GM13976 (cell line): ENCODE results near the gene MGST1.
"Not testable (repeated sequence)": the region's sequence is repeated elsewhere in the genome, so short reads cannot be mapped to it uniquely, and the experiment has no call there.

Experiments used
- DNase-seq: peaks from one replicate; pipeline ENCODE4 v3.0.0; 2012; ENCODE audit warnings: low spot score
- CTCF ChIP-seq: IDR thresholded peaks from 2 replicates; pipeline ENCODE4 v1.5.1; 2012; ENCODE audit warnings: borderline replicate concordance, mild to moderate bottlenecking; ENCODE audit not compliant: insufficient read depth; ENCODE audit errors: extremely low read depth, missing control alignments, control extremely low read depth
- in situ Hi-C: fragments of 300-500 bp; cut with MboI; formaldehyde crosslinking; loops from one replicate; pipeline ENCODE4 v1.12.0; 2022; ENCODE audit warnings: low sequenced_read_pairs, mixed read lengths, inconsistent platforms; ENCODE audit not compliant: unreplicated experiment

The MGST1 gene

GRCh38 chr12:16361142-16361783 is 13.8 kb downstream of the MGST1 start:
- TF ChIP-seq CTCF, result no peak
- in situ Hi-C loops, result no loop called here

GRCh38 chr12:16362550-16362949 is 15.1 kb downstream of the MGST1 start:
- DNase-seq, result no peak
- in situ Hi-C loops, result no loop called here
- TF ChIP-seq CTCF, result no peak

More at GRCh38 chr12:16361142-16361783, 13.8 kb downstream of the MGST1 start:
- no peak for DNase-seq

DNA sequence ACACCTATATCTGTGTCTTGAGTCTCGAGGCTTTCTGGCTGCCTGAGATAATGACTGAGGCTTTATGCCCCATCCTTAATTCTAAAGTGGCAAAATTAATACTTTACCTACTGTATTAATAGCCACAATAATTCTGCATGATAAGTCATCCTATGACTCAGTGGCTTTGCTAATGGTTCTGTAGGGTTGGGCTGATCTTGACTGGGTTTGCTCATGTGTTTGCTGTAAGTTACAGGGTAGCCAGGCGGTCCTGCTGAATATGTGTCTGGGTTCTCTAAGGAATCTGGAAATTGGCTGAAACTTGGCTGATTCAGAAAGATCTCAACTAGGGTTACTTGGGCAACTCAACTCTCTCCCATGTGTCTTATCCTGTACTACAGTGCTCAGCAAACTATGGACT is 21.7 kb downstream of the MGST1 start:
- in situ Hi-C loops, result no loop called here
- DNase-seq, result no peak
- no peak for TF ChIP-seq CTCF

DNA sequence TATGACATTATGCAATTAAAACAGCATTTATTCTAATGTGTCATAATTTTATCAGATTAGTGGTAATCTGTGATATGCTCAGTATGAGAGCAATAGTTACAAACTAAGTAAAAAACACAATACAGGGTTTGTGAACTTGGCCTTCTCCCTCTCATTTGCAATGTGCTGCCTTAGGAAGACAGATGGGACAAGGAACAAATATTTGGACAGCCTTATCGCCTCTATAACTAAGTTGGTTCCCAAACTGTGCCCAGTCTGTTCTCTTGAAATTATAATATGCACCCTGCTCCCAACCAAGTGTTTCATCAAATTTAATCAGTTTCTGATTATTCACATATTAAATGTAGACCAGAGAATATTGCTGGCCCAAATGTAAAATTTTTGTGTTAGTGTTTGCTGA is 22.7 kb downstream of the MGST1 start:
- in situ Hi-C loops, result no loop called here
- no peak for DNase-seq
- no peak for TF ChIP-seq CTCF

GRCh38 chr12:16382652-16383312 is 35.3 kb downstream of the MGST1 start:
- in situ Hi-C loops, DNase-seq: not testable (repeated sequence)

DNA sequence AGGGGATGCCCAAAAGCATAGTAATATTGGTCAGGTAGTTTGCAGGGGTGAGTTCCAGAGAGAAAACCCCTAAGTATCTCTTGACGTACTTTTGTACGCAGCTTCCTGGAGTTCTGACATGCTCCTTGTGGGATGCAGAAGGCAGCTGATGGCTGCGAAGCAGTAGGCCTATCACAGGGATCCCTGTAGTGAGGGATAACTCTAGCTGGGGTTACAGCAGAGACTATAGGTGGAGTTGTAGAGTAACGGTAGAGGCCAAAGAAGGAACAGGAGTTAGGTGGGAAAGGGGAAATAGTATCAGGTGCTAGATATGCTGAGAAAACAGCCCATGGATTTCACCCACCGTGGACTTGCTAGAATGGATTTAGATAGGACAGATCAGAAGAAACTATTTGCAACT is 37.3 kb downstream of the MGST1 start:
- TF ChIP-seq CTCF, result no peak
- DNase-seq, result no peak
- in situ Hi-C loops, result no loop called here
